ENCODE data around the gene MPEG1. TPM values are rescaled to one million over a fixed set of nuclear protein-coding genes. Genes with fewer than 3 reads are reported as not detected.

Gene MPEG1
- not detected in 2 replicates for total RNA-seq

GRCh38 chr11:59212744-59213631, at the start of gene MPEG1:
TSS of gene MPEG1 (minus strand) at chr11:59212927. CDS start at chr11:59212865, 62 bp downstream.

GRCh38 chr11:59171508-59172322, 41.0 kb downstream of the MPEG1 start, which contains the start of gene DTX4:
TSS of gene DTX4 (plus strand) at chr11:59172132. CDS start at chr11:59172596, 464 bp downstream.

Other genes starting within 250 kb of the MPEG1 start
- gene GLYATL1B, start 126.6 kb downstream of the MPEG1 start, total RNA-seq, result not detected in 2 replicates
- gene FAM111B, start 105.7 kb downstream of the MPEG1 start, total RNA-seq, result 0.89 and 5.0 TPM in 2 replicates
- 46.3 and 48.2 TPM in 2 replicates for gene FAM111A, start 70.1 kb downstream of the MPEG1 start, total RNA-seq
- gene DTX4, start 40.8 kb downstream of the MPEG1 start, total RNA-seq, result 1.8 and 2.7 TPM in 2 replicates
- gene OR5AN1, start 146.0 kb upstream of the MPEG1 start, total RNA-seq, result not detected in 2 replicates
- gene OR5A2, start 213.5 kb upstream of the MPEG1 start, total RNA-seq, result not detected in 2 replicates
- not detected in 2 replicates for gene OR5A1, start 223.5 kb upstream of the MPEG1 start, total RNA-seq
- not detected in 2 replicates for gene OR4D6, start 244.0 kb upstream of the MPEG1 start, total RNA-seq